ENCODE data around the gene GNAI1. TPM values are rescaled to one million over a fixed set of nuclear protein-coding genes. Genes with fewer than 3 reads are reported as not detected.

The GNAI1 gene
- total RNA-seq, 4 donors from 2014 or later, result 115 to 153 (median 120) TPM

- intact Hi-C loops (cut with DNase I; ENCODE audit: low total_unique reads), result no loop called here
- WGBS, 2 donors, result 69 to 71% methylated on average over 4 of the region's 4 CpGs
- H3K4me3 ChIP-seq (ENCODE audit: low read depth, poor library complexity, severe bottlenecking), result no peak overlapping the region
- no peak for TF ChIP-seq CTCF (IDR thresholded peaks at IDR 0.05)
- TF ChIP-seq POLR2A (IDR thresholded peaks at IDR 0.05), result no peak
- no peak for DNase-seq (ENCODE audit: low spot score in 2 of 2)
These were observed 37.8 kb downstream of the GNAI1 start for GRCh38 chr7:80172387-80172786.

DNA sequence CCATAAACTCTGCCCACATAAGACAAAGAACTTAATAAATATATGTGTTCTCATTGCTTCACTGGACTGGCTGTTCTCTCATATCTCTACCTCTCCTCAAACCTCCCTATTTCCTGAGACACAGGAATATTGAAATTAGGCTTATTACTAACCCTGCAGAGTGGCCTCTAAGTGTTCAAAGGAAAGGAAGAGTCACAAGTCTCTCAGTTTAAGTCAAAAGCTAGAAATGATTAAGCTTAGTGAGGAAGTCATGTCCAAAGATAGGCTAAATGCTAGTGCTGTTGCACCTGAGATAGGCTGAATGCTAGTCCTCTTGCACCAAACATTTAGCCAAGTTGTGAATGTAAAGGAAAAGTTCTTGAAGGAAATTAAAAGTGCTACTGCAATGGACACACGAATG lies 41.1 kb downstream of the GNAI1 start:
- TF ChIP-seq POLR2A (IDR thresholded peaks at IDR 0.05), result no peak
- TF ChIP-seq CTCF (IDR thresholded peaks at IDR 0.05), result no peak
- WGBS, 2 donors, result 91 to 92% methylated on average over 1 of the region's 1 CpG
- H3K4me3 ChIP-seq (ENCODE audit: low read depth, poor library complexity, severe bottlenecking), result no peak overlapping the region
- no peak for DNase-seq (ENCODE audit: low spot score in 2 of 2)
- intact Hi-C loops (cut with DNase I; ENCODE audit: low total_unique reads), result no loop called here

DNA sequence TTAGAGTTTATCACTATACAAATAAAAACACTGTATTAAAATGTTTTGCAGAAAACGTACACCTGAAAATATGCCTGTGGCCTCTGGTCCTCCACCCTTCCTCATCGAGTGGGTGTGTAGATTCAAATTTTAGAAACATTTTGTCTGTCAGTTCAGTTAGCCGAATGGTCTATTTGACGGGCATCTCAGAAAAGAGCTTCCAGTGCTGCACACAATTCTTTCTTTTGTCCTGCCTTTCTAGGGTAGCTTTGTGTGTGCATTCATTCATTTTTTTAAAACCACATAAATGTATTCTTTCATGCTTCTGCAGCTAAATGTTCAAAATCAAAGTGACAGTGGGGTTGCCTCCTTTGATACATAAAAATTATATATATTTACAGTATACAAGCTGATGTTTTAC lies 46.8 kb downstream of the GNAI1 start:
- no peak overlapping the region for H3K4me3 ChIP-seq (ENCODE audit: low read depth, poor library complexity, severe bottlenecking)
- WGBS, 2 donors, result 88 to 89% methylated on average over 4 of the region's 4 CpGs
- TF ChIP-seq CTCF (IDR thresholded peaks at IDR 0.05) (no peak), POLR2A (IDR thresholded peaks at IDR 0.05) (no peak)
- intact Hi-C loops (cut with DNase I; ENCODE audit: low total_unique reads), result no loop called here
- DNase-seq (ENCODE audit: low spot score in 2 of 2), result no peak

GRCh38 chr7:80182630-80183276 lies 48.1 kb downstream of the GNAI1 start:
- intact Hi-C loops (cut with DNase I; ENCODE audit: low total_unique reads), result no loop called here
- WGBS, 2 donors, result 54 to 57% methylated on average over 3 of the region's 3 CpGs
- no peak overlapping the region for H3K4me3 ChIP-seq (ENCODE audit: low read depth, poor library complexity, severe bottlenecking)
- no peak for TF ChIP-seq POLR2A (IDR thresholded peaks at IDR 0.05)
- TF ChIP-seq CTCF (IDR thresholded peaks at IDR 0.05), result no peak
- DNase-seq (ENCODE audit: low spot score in 2 of 2), result no peak

DNA sequence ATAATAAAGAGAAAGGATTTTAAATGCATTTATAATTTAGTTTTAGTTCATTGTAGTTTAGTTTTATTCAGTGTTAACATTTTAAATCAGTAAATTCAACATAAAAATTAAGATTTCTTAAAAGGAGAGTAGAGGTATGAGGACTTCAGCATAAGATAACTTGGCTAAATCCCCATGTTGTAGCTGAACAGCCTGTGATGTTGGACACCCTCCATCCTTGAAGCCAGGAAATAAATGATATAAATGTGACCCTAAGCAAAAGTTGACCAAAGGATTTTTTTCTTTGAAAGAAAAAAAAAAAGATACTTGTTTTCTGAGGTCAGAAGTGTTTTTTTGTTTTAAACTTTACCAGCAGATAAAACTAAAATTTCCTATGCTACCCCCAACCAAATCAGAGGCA lies 48.7 kb downstream of the GNAI1 start:
- TF ChIP-seq CTCF (IDR thresholded peaks at IDR 0.05) (no peak), POLR2A (IDR thresholded peaks at IDR 0.05) (no peak)
- H3K4me3 ChIP-seq (ENCODE audit: low read depth, poor library complexity, severe bottlenecking), result no peak overlapping the region
- intact Hi-C loops (cut with DNase I; ENCODE audit: low total_unique reads), result no loop called here
- no peak for DNase-seq (ENCODE audit: low spot score in 2 of 2)
